CD4-positive, alpha-beta T cell treated with Interleukin-15 for 4 hours (primary cell): Measurements from ENCODE around the gene UMPS.

Source experiments
- DNase-seq: peaks from one replicate; pipeline ENCODE4 v3.0.0-alpha.2; 2020; ENCODE audit warnings: low spot score

Gene UMPS

GRCh38 chr3:124763644-124764358, 33.5 kb downstream of the UMPS start:
- no peak for DNase-seq

DNA sequence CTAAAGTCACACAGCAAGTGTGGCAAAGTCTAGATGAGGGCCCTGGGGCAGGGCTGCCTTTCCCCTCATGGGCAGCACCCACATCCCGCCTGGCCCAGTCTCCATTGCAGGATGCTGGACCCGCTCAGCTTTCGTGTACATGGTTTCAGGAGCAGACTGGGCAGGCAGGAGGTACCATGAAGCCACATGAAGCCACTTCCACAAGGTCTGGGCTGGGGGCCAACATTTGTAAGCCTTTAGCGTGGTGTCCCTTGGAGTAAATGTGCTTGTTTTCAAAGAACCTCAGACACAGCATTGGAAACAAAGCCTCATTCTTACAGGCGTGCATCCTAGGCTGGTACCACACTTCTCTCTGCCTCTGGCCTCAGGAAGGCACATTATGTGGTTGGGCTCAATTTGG, 34.5 kb downstream of the UMPS start:
- DNase-seq, result no peak

- no peak for DNase-seq
Measured at GRCh38 chr3:124765197-124765840, 35.1 kb downstream of the UMPS start.

DNA sequence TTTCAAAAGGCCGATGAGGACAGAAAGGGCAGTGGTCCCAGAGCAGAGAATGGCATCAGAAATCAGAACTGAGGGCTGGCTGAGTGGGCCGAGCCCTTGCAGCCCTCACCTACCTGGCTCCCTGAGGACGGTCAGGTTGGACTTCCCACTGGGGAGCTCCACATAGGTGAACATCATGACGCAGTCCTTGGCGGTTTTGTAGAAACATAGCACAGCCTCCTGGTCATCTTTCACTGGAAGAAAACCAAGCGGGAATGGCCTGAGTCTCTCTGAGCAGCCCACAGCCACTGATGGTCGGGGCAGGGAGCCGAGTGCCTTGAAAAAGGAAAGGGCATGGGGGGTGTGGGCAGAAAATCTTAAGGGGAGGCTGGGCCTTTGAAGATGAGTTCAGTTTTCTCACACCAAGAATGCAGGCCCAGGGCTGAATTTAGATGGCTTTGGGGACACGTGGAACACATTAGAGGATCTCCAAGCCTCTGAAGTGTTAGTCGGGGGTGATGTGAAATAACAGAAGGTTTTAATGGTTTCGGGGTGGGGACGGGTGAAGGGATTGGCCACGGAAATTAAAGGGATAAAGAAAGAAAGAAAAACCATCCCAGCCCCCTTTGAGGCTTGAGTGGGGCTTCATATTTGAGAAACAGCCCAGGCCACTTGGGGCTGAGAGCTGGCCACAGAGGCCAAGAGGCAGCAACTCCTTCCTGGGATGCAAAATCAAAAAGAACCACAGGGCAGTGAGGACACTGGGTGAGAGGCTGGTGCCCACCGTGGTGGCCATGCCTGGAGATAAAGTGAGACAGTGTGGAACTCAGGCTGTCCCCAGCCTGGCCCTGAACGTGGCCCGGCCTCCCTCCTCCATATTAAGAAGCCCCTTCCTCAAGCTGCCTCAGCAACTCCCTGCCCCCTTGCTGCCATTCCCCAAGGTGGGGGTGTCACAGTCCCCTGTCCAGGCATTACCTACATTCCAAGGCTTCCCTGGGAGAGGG, 36.2 kb downstream of the UMPS start:
- DNase-seq, result no peak

GRCh38 chr3:124767264-124767663, 37.0 kb downstream of the UMPS start:
- DNase-seq, result no peak

GRCh38 chr3:124767691-124768090, 37.4 kb downstream of the UMPS start:
- DNase-seq, result no peak

DNA sequence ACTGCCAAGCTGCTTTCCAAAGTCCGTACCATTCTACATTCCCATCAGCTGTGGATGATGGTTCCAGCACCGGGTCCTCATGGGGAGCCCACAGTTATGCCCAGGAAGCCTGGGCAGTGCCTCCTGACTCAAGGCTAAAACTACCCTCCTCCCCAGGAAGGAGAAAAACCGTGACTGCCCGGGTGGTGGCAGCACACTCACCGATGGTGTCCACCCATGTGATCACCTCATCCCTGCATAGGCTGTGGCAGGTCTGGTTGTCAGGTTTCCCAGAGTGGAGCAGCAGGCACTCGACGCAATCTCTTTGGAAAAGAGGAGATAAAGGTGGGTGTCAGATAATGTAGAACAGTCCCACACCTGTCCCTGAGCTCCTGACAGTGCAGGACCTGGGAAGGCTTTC, 38.6 kb downstream of the UMPS start:
- DNase-seq, result no peak

- no peak for DNase-seq
Measured at GRCh38 chr3:124769462-124769861, 39.2 kb downstream of the UMPS start.

DNA sequence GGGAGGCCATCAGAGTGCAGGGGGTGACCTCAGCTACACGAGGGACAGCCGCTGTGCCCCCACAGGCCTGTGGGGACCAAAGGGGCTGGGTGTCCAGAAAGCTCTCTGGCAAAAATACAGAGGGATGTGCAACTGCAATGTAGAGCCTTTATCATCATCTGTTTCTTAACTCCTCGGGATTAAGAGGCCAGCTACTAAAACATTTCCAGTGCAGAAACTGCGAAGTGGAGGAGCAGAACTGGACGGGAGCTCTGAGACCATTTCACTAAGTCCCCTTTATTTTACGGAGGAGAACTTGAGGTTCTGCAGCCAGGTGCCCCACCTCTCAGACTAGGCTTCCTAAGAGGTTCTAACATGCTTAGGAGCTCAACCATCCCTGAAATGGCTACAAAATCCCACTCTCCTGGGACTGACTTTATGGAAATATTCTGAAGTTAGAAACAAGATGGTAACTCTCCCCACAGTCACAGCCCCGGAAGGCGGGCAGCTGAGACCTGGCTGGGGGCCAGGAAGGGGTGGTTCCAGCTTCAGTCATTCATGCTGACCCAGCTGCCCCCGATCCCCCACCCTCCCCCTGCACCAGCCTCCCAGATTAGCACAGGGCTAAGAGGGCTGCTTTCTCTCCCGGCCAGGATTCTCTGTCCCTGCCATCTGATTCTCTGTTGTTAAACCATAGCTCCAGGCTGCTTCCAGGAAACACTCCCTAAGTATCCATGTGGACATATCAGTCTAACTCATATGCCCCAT, 40.3 kb downstream of the UMPS start:
- DNase-seq, result no peak

DNA sequence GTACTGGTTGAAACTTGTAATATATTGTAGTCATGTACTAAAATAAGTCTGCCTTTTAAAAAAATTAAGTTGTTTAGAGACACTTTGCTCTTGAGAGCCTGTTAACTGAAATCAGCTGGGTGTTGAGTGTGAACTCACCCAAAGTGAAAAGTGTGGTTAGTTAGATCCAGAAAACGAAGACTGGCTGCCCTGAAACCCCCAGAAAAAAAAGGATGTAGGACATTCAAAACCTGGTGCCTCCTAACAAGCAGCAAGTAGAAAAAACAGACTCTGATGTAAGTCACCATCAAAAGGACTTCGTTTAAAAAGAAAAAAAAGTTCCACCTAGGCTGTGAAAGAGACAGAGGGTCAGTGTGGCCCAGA, 40.8 kb downstream of the UMPS start:
- no peak for DNase-seq

- no peak for DNase-seq
Measured at GRCh38 chr3:124772081-124772831, 42.0 kb downstream of the UMPS start.

GRCh38 chr3:124773351-124774326, 43.4 kb downstream of the UMPS start:
- DNase-seq, result no peak

DNA sequence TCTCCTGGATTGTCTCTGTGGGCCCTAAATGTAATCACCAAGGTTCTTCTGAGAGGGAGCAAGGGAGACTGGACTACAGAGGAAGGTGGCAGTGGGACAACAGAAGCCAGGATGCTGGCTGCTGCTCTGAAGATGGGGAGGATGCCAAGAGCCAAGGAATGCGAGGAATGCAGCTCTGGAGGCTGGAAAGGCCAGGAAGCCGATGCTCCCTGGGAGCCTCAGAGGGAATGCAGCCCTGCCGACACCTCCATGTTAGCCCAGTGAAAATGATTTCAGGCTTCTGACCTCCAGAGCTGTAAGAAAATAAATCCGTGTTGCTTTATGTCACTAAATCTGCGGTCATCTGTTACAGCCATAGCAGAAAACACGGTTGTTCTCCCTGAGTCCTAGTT, 44.1 kb downstream of the UMPS start:
- DNase-seq, result no peak

- no peak for DNase-seq
Measured at GRCh38 chr3:124774841-124775402, 44.7 kb downstream of the UMPS start.

GRCh38 chr3:124775877-124776276, 45.6 kb downstream of the UMPS start:
- DNase-seq, result no peak

- DNase-seq, result no peak
Measured at GRCh38 chr3:124776856-124777255, 46.6 kb downstream of the UMPS start.

- no peak for DNase-seq
Measured at GRCh38 chr3:124777762-124778470, 47.7 kb downstream of the UMPS start.

GRCh38 chr3:124779116-124779515, 48.9 kb downstream of the UMPS start:
- DNase-seq, result no peak

DNA sequence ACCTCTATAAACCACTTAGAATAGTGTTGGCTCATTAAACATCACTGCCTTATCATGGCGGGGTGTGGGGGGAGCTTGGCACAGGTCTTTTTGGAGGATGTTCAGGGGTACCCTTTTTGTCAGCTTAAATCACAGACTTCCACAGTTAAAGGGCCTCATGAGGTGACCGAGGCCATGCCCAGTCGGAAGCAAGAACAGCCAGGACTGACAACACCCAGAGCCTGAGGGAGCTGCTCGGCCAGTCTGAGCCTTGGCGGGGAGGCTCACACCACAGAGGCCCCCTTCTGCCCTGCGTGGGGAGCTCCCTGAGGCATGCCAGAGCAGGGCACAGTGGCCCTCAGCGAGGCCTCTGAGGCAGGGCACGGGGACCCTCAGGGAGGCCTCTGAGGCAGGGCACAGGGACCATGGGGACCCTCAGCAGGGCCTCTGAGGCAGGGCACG, 49.5 kb downstream of the UMPS start:
- no peak for DNase-seq
